HUES64 (cell line): ENCODE data around the gene SDK1.

ENCODE experiments used
- H3K27ac ChIP-seq: 2 replicates; pipeline ENCODE4 v1.7.0; 2013; ENCODE audit warnings: low read depth, low read length, inconsistent platforms
- H3K27me3 ChIP-seq: 2 replicates; pipeline ENCODE4 v1.6.1; 2013; ENCODE audit warnings: mild to moderate bottlenecking, low read length; ENCODE audit not compliant: insufficient read depth
- H3K36me3 ChIP-seq: 2 replicates; pipeline ENCODE4 v1.6.1; 2013; ENCODE audit warnings: mild to moderate bottlenecking, low read length; ENCODE audit not compliant: insufficient read depth
- H3K4me1 ChIP-seq: 2 replicates; pipeline ENCODE4 v1.6.1; 2013; ENCODE audit warnings: mild to moderate bottlenecking, low read length, moderate library complexity; ENCODE audit not compliant: insufficient read depth
- H3K4me3 ChIP-seq: 2 replicates; pipeline ENCODE4 v1.5.1; 2013; ENCODE audit warnings: mild to moderate bottlenecking, low read length, moderate library complexity
- H3K9ac ChIP-seq: 2 replicates; pipeline ENCODE4 v1.6.1; 2013; ENCODE audit warnings: mild to moderate bottlenecking, low read depth, low read length
- H3K9me3 ChIP-seq: 2 replicates; pipeline ENCODE4 v1.6.1; 2013; ENCODE audit warnings: low read depth, low read length; ENCODE audit not compliant: insufficient read depth
- WGBS: fragments of 150-250, 120-280 bp; methylation state at CpG from one replicate; pipeline ENCODE4 v1.1.7; 2013; ENCODE audit warnings: missing lambda C conversion rate; 5-methylcytosine and 5-hydroxymethylcytosine counted together

The SDK1 gene

GRCh38 chr7:3847336-3847735, 546.3 kb downstream of the SDK1 start:
- no peaks in the 10 kb centered on the region for H3K36me3 ChIP-seq
- H3K9me3 ChIP-seq = no peaks in the 10 kb centered on the region
- 90% methylated on average over 5 of the region's 6 CpGs for WGBS
- H3K4me3 ChIP-seq = no peak overlapping the region
- H3K9ac ChIP-seq = no peak overlapping the region
- H3K27me3 ChIP-seq = no peaks in the 10 kb centered on the region
- no peaks in the 10 kb centered on the region for H3K4me1 ChIP-seq
- H3K27ac ChIP-seq = no peak overlapping the region

- 89% methylated on average over 1 of the region's 1 CpG for WGBS
- Histone ChIP-seq H3K9me3 (no peaks in the 10 kb centered on the region), H3K4me3 (no peak overlapping the region), H3K27ac (no peak overlapping the region), H3K4me1 (peaks cover 23% of the 10 kb centered on the region), H3K36me3 (no peaks in the 10 kb centered on the region), H3K9ac (no peak overlapping the region), H3K27me3 (no peaks in the 10 kb centered on the region)
Measured at GRCh38 chr7:3859431-3859830, 558.4 kb downstream of the SDK1 start.

GRCh38 chr7:3860932-3861331, 559.9 kb downstream of the SDK1 start:
- no peaks in the 10 kb centered on the region for H3K36me3 ChIP-seq
- H3K27ac ChIP-seq = no peak overlapping the region

GRCh38 chr7:3861386-3861785, 560.3 kb downstream of the SDK1 start:
- no peak overlapping the region; the same call in 1 of the 2 replicates for H3K9ac ChIP-seq
- no peak overlapping the region for H3K27ac ChIP-seq
- no peaks in the 10 kb centered on the region for H3K9me3 ChIP-seq
- WGBS = 81% methylated on average over 1 of the region's 1 CpG
- H3K4me1 ChIP-seq = peaks cover 23% of the 10 kb centered on the region
- no peaks in the 10 kb centered on the region for H3K27me3 ChIP-seq
- H3K36me3 ChIP-seq = no peaks in the 10 kb centered on the region
- no peak overlapping the region for H3K4me3 ChIP-seq

More at GRCh38 chr7:3860932-3861331, 559.9 kb downstream of the SDK1 start:
- Histone ChIP-seq H3K9me3 (no peaks in the 10 kb centered on the region), H3K4me1 (peaks cover 23% of the 10 kb centered on the region), H3K9ac (no peak overlapping the region), H3K27me3 (no peaks in the 10 kb centered on the region), H3K4me3 (no peak overlapping the region)
- WGBS = 96% methylated on average over 9 of the region's 9 CpGs

GRCh38 chr7:3861941-3862340, 560.9 kb downstream of the SDK1 start:
- Histone ChIP-seq H3K9me3 (no peaks in the 10 kb centered on the region), H3K36me3 (no peaks in the 10 kb centered on the region), H3K4me3 (no peak overlapping the region), H3K4me1 (peaks cover 23% of the 10 kb centered on the region), H3K27me3 (no peaks in the 10 kb centered on the region), H3K27ac (no peak overlapping the region), H3K9ac (no peak overlapping the region; the same call in 1 of the 2 replicates)
- WGBS = 71% methylated on average over 5 of the region's 5 CpGs

- Histone ChIP-seq H3K4me1 (peaks cover 23% of the 10 kb centered on the region), H3K27ac (no peak overlapping the region), H3K9ac (no peak overlapping the region), H3K27me3 (no peaks in the 10 kb centered on the region), H3K4me3 (no peak overlapping the region), H3K36me3 (no peaks in the 10 kb centered on the region), H3K9me3 (no peaks in the 10 kb centered on the region)
- 71% methylated on average over 4 of the region's 4 CpGs for WGBS
Measured at GRCh38 chr7:3862774-3863173, 561.7 kb downstream of the SDK1 start.

- H3K4me1 ChIP-seq = peaks cover 19% of the 10 kb centered on the region
- no peak overlapping the region for H3K4me3 ChIP-seq
- H3K9me3 ChIP-seq = no peaks in the 10 kb centered on the region
- no peak overlapping the region for H3K9ac ChIP-seq
- no peaks in the 10 kb centered on the region for H3K27me3 ChIP-seq
- no peak overlapping the region for H3K27ac ChIP-seq
- 96% methylated on average over 5 of the region's 5 CpGs for WGBS
- H3K36me3 ChIP-seq = no peaks in the 10 kb centered on the region
Measured at GRCh38 chr7:3866277-3866676, 565.2 kb downstream of the SDK1 start.

GRCh38 chr7:3867863-3868262, 566.8 kb downstream of the SDK1 start:
- Histone ChIP-seq H3K36me3 (no peaks in the 10 kb centered on the region), H3K9ac (no peak overlapping the region), H3K4me3 (no peak overlapping the region), H3K27ac (no peak overlapping the region), H3K4me1 (peaks cover 4% of the 10 kb centered on the region; the same call in 1 of the 2 replicates), H3K27me3 (no peaks in the 10 kb centered on the region), H3K9me3 (0 out of 2 replicates have a peak, but pooled peaks cover 2% of the 10 kb centered on the region)
- 97% methylated on average over 5 of the region's 5 CpGs for WGBS

GRCh38 chr7:3879355-3880075, 578.5 kb downstream of the SDK1 start:
- 94% methylated on average over 14 of the region's 14 CpGs for WGBS
- no peaks in the 10 kb centered on the region for H3K36me3 ChIP-seq
- no peak overlapping the region for H3K9ac ChIP-seq
- H3K4me3 ChIP-seq = no peak overlapping the region
- H3K9me3 ChIP-seq = no peaks in the 10 kb centered on the region
- H3K27me3 ChIP-seq = no peaks in the 10 kb centered on the region
- H3K4me1 ChIP-seq = no peaks in the 10 kb centered on the region
- H3K27ac ChIP-seq = no peak overlapping the region

GRCh38 chr7:3880228-3880987, 579.4 kb downstream of the SDK1 start:
- Histone ChIP-seq H3K27ac (no peak overlapping the region), H3K9me3 (no peaks in the 10 kb centered on the region), H3K27me3 (no peaks in the 10 kb centered on the region), H3K9ac (no peak overlapping the region), H3K4me3 (no peak overlapping the region), H3K4me1 (no peaks in the 10 kb centered on the region), H3K36me3 (no peaks in the 10 kb centered on the region)
- 94% methylated on average over 25 of the region's 26 CpGs for WGBS

- Histone ChIP-seq H3K9ac (no peak overlapping the region), H3K27ac (no peak overlapping the region), H3K27me3 (no peaks in the 10 kb centered on the region), H3K9me3 (no peaks in the 10 kb centered on the region), H3K4me3 (no peak overlapping the region), H3K4me1 (peaks cover 7% of the 10 kb centered on the region; the same call in 1 of the 2 replicates), H3K36me3 (no peaks in the 10 kb centered on the region)
- 90% methylated on average over 5 of the region's 5 CpGs for WGBS
Measured at GRCh38 chr7:3882782-3883181, 581.7 kb downstream of the SDK1 start.
